ENCODE data around the gene NCOA5.
A peak's percentile ranks its signal among the peaks of the same experiment; 100 is the strongest.
"Not testable (repeated sequence)": the region's sequence is repeated elsewhere in the genome, so short reads cannot be mapped to it uniquely, and the experiment has no call there.

The NCOA5 gene

GRCh38 chr20:46120136-46120535 is 30.4 kb upstream of the NCOA5 start:
- DNase-seq: no peak

- DNase-seq: no peak
Observed at GRCh38 chr20:46119547-46119946, 29.8 kb upstream of the NCOA5 start.

GRCh38 chr20:46119028-46119546 is 29.3 kb upstream of the NCOA5 start:
- no peak for DNase-seq

GRCh38 chr20:46118481-46119020 is 28.8 kb upstream of the NCOA5 start:
- DNase-seq: no peak

- DNase-seq: peak; percentile 49 to 70 (median 68)
Observed at GRCh38 chr20:46117704-46118467, 28.1 kb upstream of the NCOA5 start, which contains the start of gene CD40. CD40 (plus strand) TSS chr20:46118314; CDS start chr20:46118344, 30 bp downstream.

GRCh38 chr20:46114449-46114848 is 24.7 kb upstream of the NCOA5 start:
- no peak for DNase-seq

GRCh38 chr20:46113113-46113470 is 23.3 kb upstream of the NCOA5 start:
- no peak for DNase-seq

- DNase-seq: no peak
Observed at GRCh38 chr20:46112430-46113112, 22.8 kb upstream of the NCOA5 start.

- no peak for DNase-seq
Observed at GRCh38 chr20:46111836-46112212, 22.1 kb upstream of the NCOA5 start.

- DNase-seq: no peak
Observed at GRCh38 chr20:46111028-46111835, 21.5 kb upstream of the NCOA5 start.

- DNase-seq: no peak
Observed at GRCh38 chr20:46108976-46109375, 19.2 kb upstream of the NCOA5 start.

GRCh38 chr20:46108435-46108841 is 18.7 kb upstream of the NCOA5 start:
- no peak for DNase-seq

GRCh38 chr20:46107061-46107460 is 17.3 kb upstream of the NCOA5 start:
- no peak for DNase-seq

GRCh38 chr20:46104262-46104661 is 14.5 kb upstream of the NCOA5 start:
- no peak for DNase-seq

- DNase-seq: no peak
Observed at GRCh38 chr20:46102940-46103339, 13.2 kb upstream of the NCOA5 start.

GRCh38 chr20:46101957-46102356 is 12.2 kb upstream of the NCOA5 start:
- DNase-seq: no peak

GRCh38 chr20:46100988-46101387 is 11.2 kb upstream of the NCOA5 start:
- DNase-seq: no peak

- not testable (repeated sequence) for DNase-seq
Observed at GRCh38 chr20:46100444-46100843, 10.7 kb upstream of the NCOA5 start.

GRCh38 chr20:46099491-46100287 is 9.9 kb upstream of the NCOA5 start:
- DNase-seq: no peak

- no peak for DNase-seq
Observed at GRCh38 chr20:46093531-46093930, 3.8 kb upstream of the NCOA5 start.

GRCh38 chr20:46091622-46092535 is 2.1 kb upstream of the NCOA5 start:
- not testable (repeated sequence) for DNase-seq
